Activated naive CD4-positive, alpha-beta T cell treated with anti-CD3 and anti-CD28 coated beads, Interleukin-2, amount 50 U/mL, for 16 hours (primary cell): ENCODE measurements around the gene CACNA1C.

Source experiments
- DNase-seq: peaks from one replicate; pipeline ENCODE4 v3.0.0-alpha.2; 2020

The CACNA1C gene

GRCh38 chr12:2302711-2303580 lies 250.2 kb downstream of the CACNA1C start:
- DNase-seq: no peak

GRCh38 chr12:2304223-2304622 lies 251.4 kb downstream of the CACNA1C start:
- DNase-seq: no peak

GRCh38 chr12:2306012-2306411 lies 253.2 kb downstream of the CACNA1C start:
- no peak for DNase-seq

GRCh38 chr12:2306735-2307134 lies 253.9 kb downstream of the CACNA1C start:
- no peak for DNase-seq

- no peak for DNase-seq
These were observed 254.8 kb downstream of the CACNA1C start for GRCh38 chr12:2307550-2307949.

- no peak for DNase-seq
These were observed 256.9 kb downstream of the CACNA1C start for GRCh38 chr12:2309647-2310046.

GRCh38 chr12:2311020-2311778 lies 258.4 kb downstream of the CACNA1C start:
- DNase-seq: no peak

- no peak for DNase-seq
These were observed 259.4 kb downstream of the CACNA1C start for GRCh38 chr12:2312175-2312574.

GRCh38 chr12:2312770-2313169 lies 260.0 kb downstream of the CACNA1C start:
- no peak for DNase-seq

- DNase-seq: no peak
These were observed 261.7 kb downstream of the CACNA1C start for GRCh38 chr12:2314492-2314891.

- DNase-seq: no peak
These were observed 265.0 kb downstream of the CACNA1C start for GRCh38 chr12:2317772-2318171.

- no peak for DNase-seq
These were observed 265.5 kb downstream of the CACNA1C start for GRCh38 chr12:2318286-2318685.

GRCh38 chr12:2319136-2319535 lies 266.3 kb downstream of the CACNA1C start:
- no peak for DNase-seq

GRCh38 chr12:2319737-2320506 lies 267.1 kb downstream of the CACNA1C start:
- DNase-seq: no peak

- no peak for DNase-seq
These were observed 268.1 kb downstream of the CACNA1C start for GRCh38 chr12:2320841-2321240.

- DNase-seq: no peak
These were observed 269.9 kb downstream of the CACNA1C start for GRCh38 chr12:2322554-2323120.

- no peak for DNase-seq
These were observed 270.9 kb downstream of the CACNA1C start for GRCh38 chr12:2323532-2324255.

- DNase-seq: no peak
These were observed 271.6 kb downstream of the CACNA1C start for GRCh38 chr12:2324387-2324786.

GRCh38 chr12:2325519-2325918 lies 272.7 kb downstream of the CACNA1C start:
- DNase-seq: no peak

- no peak for DNase-seq
These were observed 273.7 kb downstream of the CACNA1C start for GRCh38 chr12:2326470-2326869.

GRCh38 chr12:2328661-2329060 lies 275.9 kb downstream of the CACNA1C start:
- no peak for DNase-seq

GRCh38 chr12:2329661-2330210 lies 276.9 kb downstream of the CACNA1C start:
- DNase-seq: no peak
